Right lobe of liver (tissue), 4 donors: ENCODE data around the gene TRIP11.

Source experiments
- CTCF ChIP-seq, 4 donors: fragments of 200-600 bp in 3 of 4; fragments of 450-650 bp in 1 of 4; IDR thresholded peaks; one replicate each; pipeline versions ENCODE4 v1.5.1 to v1.8.0; 2016 to 2022; ENCODE audit warnings: antibody characterized with exemption in 4 of 4, mild to moderate bottlenecking in 2 of 4
- POLR2A ChIP-seq: fragments of 450-650 bp; IDR thresholded peaks from one replicate; pipeline ENCODE4 v1.6.1; 2017; ENCODE audit warnings: antibody characterized with exemption, mild to moderate bottlenecking
- donor health status: DM: no; HTN: no; CAD: no.
- donor health status: DM: no; HTN: no; CAD: no.
- donor health status: DM: no; HTN: yes; CAD: no.

DNA sequence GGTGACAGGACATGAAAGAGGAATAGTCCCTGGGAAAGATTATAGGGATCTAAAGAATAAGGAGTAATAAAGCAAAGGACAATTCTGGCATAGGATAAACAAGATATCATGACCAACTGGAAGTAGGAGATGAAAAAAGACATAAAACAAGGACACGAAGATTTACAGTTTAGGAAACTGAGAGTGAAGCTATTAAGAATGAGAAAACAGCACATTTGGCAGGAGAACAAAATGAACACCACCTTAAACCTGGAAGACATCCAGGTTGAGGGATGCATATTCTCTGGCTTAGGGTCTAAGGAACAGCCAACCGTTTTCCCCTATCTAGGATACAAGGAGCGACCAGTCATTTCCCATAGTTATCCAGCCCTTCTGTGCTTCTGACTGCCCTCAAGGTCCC lies 1.9 kb downstream of the TRIP11 start:
- TF ChIP-seq POLR2A (no peak), CTCF (IDR thresholded peaks at IDR 0.05) (no peak)
